ENCODE measurements around the gene FAM9B. TPM values are rescaled to one million over a fixed set of nuclear protein-coding genes. Genes with fewer than 3 reads are reported as not detected.

The FAM9B gene
- polyA plus RNA-seq, 1 donor from 2014 or later, result not detected

GRCh38 chrX:9074326-9074725 is 40.4 kb upstream of the FAM9B start:
- no peak overlapping the region for H3K4me3 ChIP-seq (ENCODE audit: low read length)
- H2AFZ ChIP-seq (ENCODE audit: low read depth, low read length), result no peak overlapping the region
- H3K27ac ChIP-seq (ENCODE audit: low read length), result no peak overlapping the region
- H3K9me2 ChIP-seq (ENCODE audit: insufficient read depth, low read length), result no peaks in the 10 kb centered on the region
- no peaks in the 10 kb centered on the region for H3K9me3 ChIP-seq (ENCODE audit: low read length)
- H4K20me1 ChIP-seq (ENCODE audit: insufficient read depth), result no peaks in the 10 kb centered on the region
- H3K27me3 ChIP-seq (ENCODE audit: insufficient read depth, low read depth, low read length), result no peaks in the 10 kb centered on the region
- H3F3A ChIP-seq (ENCODE audit: insufficient read depth, low read length, poor library complexity, severe bottlenecking), result no peaks in the 10 kb centered on the region
- H3K36me3 ChIP-seq (ENCODE audit: insufficient read depth, low read length), result no peaks in the 10 kb centered on the region
- no peak for TF ChIP-seq MXI1 (conservative IDR thresholded peaks at IDR 0.05; ENCODE audit: poor library complexity, severe bottlenecking)
- no peak for TF ChIP-seq POLR2AphosphoS5 (IDR thresholded peaks at IDR 0.05)
- TF ChIP-seq CTCF (IDR thresholded peaks at IDR 0.05; ENCODE audit: poor library complexity, severe bottlenecking), result no peak
- no peak for TF ChIP-seq TAF1 (IDR thresholded peaks at IDR 0.05; ENCODE audit: low read depth)
- TF ChIP-seq SMC3 (conservative IDR thresholded peaks at IDR 0.05; ENCODE audit: poor library complexity), result no peak
- TF ChIP-seq, protein P1, sequence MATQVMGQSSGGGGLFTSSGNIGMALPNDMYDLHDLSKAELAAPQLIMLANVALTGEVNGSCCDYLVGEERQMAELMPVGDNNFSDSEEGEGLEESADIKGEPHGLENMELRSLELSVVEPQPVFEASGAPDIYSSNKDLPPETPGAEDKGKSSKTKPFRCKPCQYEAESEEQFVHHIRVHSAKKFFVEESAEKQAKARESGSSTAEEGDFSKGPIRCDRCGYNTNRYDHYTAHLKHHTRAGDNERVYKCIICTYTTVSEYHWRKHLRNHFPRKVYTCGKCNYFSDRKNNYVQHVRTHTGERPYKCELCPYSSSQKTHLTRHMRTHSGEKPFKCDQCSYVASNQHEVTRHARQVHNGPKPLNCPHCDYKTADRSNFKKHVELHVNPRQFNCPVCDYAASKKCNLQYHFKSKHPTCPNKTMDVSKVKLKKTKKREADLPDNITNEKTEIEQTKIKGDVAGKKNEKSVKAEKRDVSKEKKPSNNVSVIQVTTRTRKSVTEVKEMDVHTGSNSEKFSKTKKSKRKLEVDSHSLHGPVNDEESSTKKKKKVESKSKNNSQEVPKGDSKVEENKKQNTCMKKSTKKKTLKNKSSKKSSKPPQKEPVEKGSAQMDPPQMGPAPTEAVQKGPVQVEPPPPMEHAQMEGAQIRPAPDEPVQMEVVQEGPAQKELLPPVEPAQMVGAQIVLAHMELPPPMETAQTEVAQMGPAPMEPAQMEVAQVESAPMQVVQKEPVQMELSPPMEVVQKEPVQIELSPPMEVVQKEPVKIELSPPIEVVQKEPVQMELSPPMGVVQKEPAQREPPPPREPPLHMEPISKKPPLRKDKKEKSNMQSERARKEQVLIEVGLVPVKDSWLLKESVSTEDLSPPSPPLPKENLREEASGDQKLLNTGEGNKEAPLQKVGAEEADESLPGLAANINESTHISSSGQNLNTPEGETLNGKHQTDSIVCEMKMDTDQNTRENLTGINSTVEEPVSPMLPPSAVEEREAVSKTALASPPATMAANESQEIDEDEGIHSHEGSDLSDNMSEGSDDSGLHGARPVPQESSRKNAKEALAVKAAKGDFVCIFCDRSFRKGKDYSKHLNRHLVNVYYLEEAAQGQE (IDR thresholded peaks at IDR 0.05; ENCODE audit: borderline replicate concordance), result no peak
- H3K79me2 ChIP-seq (replicated peaks; ENCODE audit: insufficient read depth, low read length), result no peaks in the 10 kb centered on the region
- no peak overlapping the region for H3K4me2 ChIP-seq (ENCODE audit: low read length)
- H3K9ac ChIP-seq (ENCODE audit: low read length), result no peak overlapping the region

DNA sequence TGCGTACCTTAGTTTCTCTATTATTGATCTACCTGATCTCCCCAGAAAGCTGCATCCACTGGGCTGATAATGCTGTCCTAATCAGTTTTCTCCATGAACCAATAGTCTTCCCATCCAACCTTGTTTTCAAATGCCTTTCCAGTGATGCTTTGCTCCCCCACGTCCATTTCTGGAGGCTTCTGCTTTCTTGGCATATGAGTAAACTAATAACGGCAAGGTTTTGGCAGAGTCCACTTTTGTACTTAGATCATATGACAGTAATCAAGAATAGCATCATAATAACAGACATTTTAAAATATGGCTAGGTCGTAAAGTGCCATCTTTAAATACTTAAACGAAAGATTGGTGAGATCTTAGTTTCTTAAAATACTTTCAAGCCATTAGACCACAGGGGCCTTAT is 38.4 kb upstream of the FAM9B start:
- H3K9ac ChIP-seq (ENCODE audit: low read length), result no peak overlapping the region
- H3K36me3 ChIP-seq (ENCODE audit: insufficient read depth, low read length), result no peaks in the 10 kb centered on the region
- H3K4me2 ChIP-seq (ENCODE audit: low read length), result no peak overlapping the region
- H3K4me3 ChIP-seq (ENCODE audit: low read length), result no peak overlapping the region
- no peaks in the 10 kb centered on the region for H3K79me2 ChIP-seq (replicated peaks; ENCODE audit: insufficient read depth, low read length)
- TF ChIP-seq MXI1 (conservative IDR thresholded peaks at IDR 0.05; ENCODE audit: poor library complexity, severe bottlenecking) (no peak), SMC3 (conservative IDR thresholded peaks at IDR 0.05; ENCODE audit: poor library complexity) (no peak), POLR2AphosphoS5 (IDR thresholded peaks at IDR 0.05) (no peak), RAD21 (conservative IDR thresholded peaks at IDR 0.05) (no peak), EP300 (conservative IDR thresholded peaks at IDR 0.05; ENCODE audit: poor library complexity, severe bottlenecking) (no peak), EZH2 (IDR thresholded peaks at IDR 0.05; ENCODE audit: borderline replicate concordance, insufficient read depth, low read length, poor library complexity, severe bottlenecking) (no peak), TAF1 (IDR thresholded peaks at IDR 0.05; ENCODE audit: low read depth) (no peak), CTCF (IDR thresholded peaks at IDR 0.05; ENCODE audit: poor library complexity, severe bottlenecking) (no peak)
- TF ChIP-seq, protein P1 (IDR thresholded peaks at IDR 0.05; ENCODE audit: borderline replicate concordance), result no peak
- no peak overlapping the region for H3K27ac ChIP-seq (ENCODE audit: low read length)
- no peaks in the 10 kb centered on the region for H3K9me2 ChIP-seq (ENCODE audit: insufficient read depth, low read length)
- H3K27me3 ChIP-seq (ENCODE audit: insufficient read depth, low read depth, low read length), result no peaks in the 10 kb centered on the region
- H2AFZ ChIP-seq (ENCODE audit: low read depth, low read length), result no peak overlapping the region
- H3K9me3 ChIP-seq (ENCODE audit: low read length), result no peaks in the 10 kb centered on the region
- H3F3A ChIP-seq (ENCODE audit: insufficient read depth, low read length, poor library complexity, severe bottlenecking), result no peaks in the 10 kb centered on the region
- no peaks in the 10 kb centered on the region for H4K20me1 ChIP-seq (ENCODE audit: insufficient read depth)

All from neural cell (in vitro differentiated cells).